Stimulated activated CD8-positive, alpha-beta memory T cell treated with anti-CD3 and anti-CD28 coated beads, Interleukin-15, amount 100 ng/mL, for 24 hours (primary cell): ENCODE results near the gene ZNHIT1.
"Not testable (repeated sequence)": the region's sequence is repeated elsewhere in the genome, so short reads cannot be mapped to it uniquely, and the experiment has no call there.

Source experiments
- DNase-seq: peaks from one replicate; pipeline ENCODE4 v3.0.0-alpha.2; 2020; ENCODE audit warnings: low read depth

Gene ZNHIT1

DNA sequence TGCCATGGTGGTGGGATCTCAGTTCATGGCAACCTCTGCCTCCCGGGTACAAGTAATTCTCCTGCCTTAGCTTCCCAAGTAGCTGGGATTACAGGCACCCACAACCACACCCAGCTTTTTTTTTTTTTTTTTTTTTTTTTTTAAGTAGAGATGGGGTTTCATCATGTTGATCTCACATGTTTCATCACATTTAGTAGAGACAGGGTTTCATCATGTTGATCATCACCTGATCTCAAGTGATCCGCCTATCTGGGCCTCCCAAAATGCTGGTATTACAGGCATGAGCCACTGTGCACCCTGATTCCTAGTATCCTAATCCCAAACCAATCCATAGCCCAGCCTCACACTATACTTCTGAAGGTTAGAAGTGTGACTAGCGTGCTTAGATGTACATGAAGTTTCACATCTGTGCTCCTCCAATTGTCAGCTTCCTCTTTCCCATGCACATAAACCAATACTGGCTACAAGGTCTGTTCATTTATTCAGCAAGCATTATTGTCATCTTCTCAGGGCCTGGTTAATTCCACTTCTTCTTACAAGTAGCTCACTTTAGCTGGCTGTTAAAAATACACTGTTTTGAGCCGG lies 31.0 kb upstream of the ZNHIT1 start:
- no peak for DNase-seq

DNA sequence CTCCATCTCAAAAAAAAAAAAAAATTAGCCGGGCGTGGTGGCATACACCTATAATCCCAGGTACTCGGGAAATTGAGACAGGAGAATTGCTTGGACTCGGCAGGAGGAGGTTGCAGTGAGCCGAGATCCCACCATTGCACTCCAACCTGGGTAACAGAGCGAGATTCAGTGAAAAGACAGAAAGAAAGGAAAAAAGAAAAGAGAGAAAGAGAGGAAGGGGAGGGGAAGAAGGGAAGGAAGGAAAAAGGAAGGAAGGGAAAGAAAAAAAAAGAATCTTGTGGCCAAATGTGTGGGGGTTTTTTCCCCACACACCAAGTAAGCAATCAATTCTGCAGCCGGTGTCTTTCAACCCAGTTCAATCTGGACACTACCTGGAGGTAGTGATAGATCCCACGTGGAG lies 28.9 kb upstream of the ZNHIT1 start:
- DNase-seq: no peak

DNA sequence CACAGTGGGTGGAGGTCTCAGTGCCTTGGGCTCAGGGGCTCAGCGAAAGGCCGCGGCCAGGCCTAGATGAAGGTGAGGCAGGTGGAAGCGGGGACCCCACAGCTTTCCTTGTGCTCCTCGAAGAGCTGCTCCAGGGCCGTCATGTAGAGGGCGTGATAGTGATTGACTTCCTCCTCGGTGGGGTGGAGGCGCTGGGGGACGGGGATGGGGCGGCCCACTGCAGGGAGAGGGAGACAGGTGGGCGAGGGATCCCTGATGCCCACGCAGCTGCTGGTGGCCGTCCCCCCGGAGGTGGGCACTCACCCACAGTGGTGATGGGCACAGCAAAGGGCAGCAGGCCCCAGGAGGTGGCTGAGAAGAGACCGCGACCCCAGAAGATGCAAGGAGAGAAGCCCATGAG lies 22.1 kb upstream of the ZNHIT1 start:
- DNase-seq: no peak

DNA sequence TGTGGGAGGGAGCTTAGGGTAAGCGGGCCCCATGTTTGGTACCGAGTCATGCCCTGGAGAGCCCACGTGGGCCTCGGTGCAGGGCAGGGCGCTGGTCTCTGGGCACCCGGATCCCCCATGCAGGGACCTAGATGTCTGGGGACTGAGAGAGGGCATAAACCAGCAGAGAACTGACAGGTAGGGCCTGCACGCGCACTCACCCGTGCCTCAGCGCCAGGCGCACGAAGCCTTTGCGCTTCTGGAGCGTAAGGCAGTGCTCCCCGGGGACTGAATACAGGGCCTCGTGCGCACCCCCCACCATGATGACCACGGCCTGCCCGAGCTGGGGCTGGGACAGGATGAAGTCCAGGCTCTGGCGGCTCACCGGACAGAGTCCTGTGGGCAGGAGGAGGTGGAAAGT lies 20.0 kb upstream of the ZNHIT1 start:
- DNase-seq: no peak

DNA sequence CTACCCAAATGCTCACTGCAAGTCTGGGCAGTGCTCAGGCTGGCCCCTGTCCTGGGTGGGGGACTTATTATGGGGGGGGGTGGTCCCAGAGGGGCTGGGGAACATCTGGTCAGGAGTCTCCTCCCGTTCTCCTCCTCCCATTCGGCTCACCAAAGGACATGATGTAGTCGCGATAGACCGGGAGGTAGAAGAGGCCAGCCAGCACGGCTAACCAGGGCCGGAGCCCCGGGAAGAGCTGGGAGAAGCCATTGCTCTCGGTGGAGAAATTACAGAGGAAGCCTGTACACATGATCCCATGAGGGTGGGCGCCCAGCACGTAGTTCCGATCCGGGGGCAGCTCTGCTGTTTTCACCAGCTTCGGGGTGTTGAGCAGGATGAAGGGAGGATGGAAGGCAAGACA lies 19.5 kb upstream of the ZNHIT1 start:
- DNase-seq: no peak

DNA sequence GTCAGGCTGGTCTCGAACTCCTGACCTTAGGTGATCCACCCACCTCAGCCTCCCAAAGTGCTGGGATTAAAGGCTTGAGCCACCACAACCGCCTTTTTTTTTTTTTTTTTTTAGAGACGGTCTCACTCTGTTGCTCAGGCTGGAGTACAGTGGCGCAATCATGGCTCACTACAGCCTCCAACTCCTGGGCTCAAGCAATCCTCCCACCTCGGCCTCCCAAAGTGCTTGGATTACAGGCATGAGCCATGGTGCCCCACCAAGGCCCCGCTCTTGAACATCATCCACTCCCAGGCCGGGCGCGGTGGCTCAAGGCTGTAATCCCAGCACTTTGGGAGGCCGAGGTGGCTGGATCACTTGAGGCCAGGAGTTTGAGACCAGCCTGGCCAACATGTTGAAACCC lies 18.4 kb upstream of the ZNHIT1 start:
- not testable (repeated sequence) for DNase-seq

DNA sequence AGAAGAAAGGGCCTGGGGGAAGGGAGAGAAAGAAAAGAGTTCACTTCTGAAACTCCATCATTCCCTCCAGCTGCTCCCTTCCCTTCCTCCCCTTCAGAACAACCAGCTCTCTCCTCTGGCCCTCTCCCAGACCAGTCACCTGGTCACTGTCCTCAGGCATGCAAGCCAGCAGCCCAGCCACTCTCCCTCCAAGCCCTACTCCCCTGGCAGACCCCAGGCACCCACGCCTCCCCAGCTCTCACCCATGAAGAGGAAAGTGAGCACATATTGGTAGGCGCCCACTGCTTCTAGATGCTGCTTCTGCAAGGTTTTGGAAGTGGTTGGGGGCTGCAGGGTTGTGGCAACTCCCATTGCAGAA lies 17.5 kb upstream of the ZNHIT1 start:
- DNase-seq: no peak

DNA sequence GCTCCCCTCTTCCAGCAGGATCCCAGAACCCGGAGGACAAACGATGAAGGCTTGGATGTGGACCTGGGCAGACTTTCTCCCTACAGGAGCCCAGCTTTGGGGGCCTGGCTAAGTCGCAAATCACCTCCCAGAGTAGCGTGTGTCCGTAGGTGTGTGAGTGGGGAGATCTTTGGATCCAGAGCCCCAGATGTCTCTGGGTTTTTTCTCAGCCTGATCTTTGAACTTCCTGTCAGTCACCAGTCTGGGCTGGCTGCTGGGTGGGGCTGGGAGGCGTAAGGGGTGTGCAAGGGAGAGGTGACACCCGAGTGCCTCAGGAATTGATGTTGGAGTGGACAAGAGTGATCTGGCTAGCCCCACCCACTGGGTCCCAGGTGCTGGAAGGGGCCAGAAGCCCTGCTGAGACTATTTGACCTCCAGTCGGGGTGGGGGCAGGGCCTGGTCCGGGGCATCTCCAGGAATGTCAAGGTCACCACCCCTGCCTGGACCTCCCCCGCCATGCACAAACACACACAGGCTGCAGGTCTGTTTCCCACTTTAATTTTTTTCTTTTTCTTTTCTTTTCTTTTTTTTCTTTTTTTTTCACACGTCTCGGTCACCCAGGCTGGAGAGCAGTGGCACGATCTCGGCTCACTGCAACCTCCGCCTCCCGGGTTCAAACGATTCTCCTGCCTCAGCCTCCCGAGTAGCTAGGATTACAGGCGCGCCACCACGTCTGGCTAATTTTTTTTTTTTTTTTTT lies 16.9 kb upstream of the ZNHIT1 start, which contains the start of gene MOGAT3:
TSS of gene MOGAT3 (minus strand) at position 175 of the 738 bp plus-strand sequence. CDS start 182 bp downstream, outside the sequence.
- no peak for DNase-seq

DNA sequence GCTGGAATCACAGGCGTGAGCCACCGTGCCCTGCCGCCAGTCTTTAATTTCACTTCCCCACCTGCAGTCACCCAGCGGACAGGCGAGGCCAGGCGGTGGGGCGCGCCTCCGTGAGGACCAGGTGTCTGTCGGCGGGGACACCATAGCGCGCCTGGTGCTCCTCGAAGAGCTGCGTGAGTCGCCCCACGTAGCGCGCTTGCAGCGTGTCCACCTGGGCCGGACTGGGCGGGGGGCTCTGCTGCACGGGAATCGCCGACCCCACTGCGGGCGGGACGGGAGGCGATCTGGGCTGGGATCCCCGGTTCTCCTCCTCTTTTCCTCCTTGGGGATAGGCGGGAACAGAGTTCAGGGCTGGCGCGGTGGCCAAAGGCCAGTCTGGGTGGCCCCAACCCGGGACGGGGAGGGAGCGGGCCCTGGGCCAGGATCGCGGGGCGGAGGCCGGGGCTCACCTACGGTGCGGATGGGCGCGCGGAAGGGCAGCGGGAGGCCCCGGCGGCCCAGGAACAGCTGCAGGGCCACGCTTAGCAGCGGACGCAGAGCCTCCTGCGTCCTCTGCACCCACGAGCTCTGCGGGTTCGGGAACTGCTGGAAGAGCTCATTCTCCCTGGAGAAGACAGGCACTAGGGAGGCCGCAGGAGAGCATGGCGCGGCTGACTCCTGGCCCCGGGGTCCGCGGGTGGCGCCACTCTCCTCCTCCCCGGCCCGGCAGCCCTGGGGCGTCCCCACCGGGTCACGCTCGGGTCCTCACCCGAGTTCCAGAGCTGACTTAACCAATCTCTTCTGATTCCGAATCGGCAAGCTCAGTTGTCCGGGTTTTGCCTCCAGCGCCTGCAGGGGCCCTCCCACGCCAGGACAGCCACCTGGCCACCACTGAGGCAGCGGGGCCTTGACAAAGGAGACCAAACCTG lies 16.0 kb upstream of the ZNHIT1 start:
- no peak for DNase-seq

DNA sequence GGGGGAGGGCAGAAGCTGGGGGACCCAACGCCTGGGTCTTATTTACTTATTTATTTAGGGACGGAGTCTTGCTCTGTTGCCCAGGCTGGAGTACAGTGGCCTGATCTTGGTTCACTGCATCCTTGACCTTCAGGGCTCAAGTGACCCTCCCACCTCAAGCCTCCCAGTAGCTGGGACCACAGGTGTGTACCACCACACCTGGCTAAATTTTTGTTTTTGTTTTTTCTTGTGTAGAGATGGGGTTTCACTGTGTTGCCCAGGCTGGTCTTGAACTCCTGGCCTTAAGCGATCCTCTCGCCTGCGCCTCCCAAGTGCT lies 15.4 kb upstream of the ZNHIT1 start:
- no peak for DNase-seq

DNA sequence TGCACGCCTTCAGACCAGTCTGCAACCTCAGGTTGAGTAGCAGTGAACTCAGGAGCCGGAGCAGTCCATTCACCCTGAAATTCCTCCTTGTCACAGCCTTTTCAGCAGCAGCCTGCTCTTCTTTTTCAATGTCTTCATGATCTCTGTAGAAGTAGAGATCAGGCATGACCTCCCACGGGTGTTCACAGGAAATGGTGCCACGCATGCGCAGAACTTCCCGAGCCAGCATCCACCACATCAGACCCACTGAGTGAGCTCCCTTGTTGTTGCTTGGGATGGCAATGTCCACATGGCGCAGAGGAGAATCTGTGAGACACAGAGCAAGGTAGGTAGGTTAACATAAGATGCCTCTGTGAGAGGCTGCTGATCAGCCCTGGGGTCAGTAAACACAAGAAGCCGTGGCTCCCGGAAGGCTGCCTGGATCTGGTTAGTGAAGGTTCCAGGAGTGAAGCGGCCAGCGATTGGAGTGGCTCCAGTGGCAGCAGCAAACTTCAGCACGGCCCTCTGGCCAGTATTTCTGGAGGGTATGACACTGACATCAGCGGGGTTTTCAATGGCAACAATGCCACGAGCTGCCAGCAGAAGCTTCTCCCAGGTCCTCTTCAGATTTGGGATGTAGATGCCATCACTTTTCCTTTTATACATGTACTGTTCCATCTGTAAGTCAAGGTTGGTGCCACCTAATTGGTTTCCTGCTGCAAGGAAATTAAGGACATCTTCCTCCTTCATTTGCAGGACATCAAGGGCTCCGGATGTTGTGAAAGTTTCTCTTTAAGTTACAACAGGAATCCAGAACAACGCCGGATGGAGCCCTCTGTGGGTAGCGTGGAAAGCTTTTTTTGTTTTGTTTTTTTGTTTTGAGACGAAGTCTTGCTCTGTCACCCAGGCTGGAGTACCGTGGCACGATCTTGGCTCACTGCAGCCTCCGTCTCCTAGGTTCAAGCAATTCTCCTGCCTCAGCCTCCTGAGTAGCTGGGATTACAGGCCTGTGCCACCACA lies 13.9 kb upstream of the ZNHIT1 start:
- DNase-seq: not testable (repeated sequence)

DNA sequence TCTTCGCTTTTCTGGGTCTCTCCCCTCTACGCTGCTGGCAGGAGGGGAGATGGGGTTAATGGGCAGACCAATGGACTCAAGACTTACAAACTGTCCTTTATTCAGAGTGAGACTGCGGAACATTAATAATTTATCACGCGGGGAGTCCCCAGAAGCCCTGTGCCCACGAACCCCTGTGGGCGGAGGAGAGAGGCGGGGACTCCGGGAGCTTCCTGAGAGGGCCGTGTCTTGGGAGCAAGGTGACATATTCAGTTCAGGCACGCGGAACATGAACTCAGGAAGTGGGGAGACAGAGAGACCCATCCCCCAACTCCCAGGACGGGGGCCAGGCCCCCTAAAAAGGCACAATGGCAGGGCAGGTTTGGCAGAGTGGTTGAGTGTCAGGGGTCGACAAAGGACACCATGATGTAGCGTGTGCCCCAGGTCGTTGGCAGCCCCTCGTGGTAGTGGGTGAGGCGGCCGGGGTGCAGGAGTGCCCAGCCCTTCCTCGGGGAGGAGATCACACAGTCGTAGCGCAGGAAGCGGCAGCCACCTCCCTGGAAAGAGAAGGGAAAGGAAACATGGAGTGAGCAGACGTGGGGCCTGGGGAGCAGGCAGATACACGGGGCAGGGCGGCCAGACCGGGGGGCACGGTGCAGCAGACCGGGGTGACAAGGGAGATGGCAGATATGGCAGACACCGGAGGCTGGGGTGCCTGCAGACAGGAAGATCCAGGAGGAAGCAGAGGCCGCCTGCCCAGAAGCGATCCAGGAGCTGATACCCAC lies 11.9 kb upstream of the ZNHIT1 start:
- no peak for DNase-seq

DNA sequence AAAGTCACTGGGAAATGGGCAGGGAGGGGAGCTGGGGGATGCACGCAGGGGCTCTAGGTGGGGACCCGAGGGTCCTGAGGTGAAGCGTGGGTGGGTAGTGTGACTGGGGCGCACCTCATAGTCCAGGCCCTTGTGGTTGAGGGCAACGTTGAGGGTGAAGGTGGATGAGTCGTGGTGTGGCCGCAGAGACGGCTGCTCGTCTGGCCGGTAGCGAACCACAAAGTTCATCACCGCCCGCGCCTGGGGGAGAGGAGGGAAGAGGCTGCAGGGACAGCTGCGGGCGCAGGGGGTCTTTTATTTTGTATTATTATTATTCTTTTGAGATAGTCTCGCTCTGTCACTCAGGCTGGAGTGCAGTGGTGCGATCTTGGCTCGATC lies 11.3 kb upstream of the ZNHIT1 start:
- no peak for DNase-seq

DNA sequence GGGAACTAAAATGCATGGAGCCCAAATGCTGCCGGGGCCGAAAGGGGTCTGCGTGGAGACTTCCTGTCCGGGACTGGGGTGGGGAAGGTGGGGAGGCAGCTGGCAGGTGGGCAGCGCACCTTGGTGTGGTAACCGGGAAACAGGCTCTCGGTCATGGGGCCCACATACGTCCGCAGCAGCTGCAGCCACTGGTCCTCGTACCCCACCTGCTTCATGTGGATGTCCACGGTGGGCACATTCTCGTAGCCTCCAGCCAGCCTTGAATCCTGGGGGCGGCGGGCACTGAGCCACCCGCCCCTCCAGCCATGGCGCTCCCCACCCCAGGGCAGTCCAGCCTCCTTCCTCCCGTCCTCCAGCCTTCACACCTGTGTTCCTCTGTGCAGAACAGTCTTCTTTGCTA lies 10.5 kb upstream of the ZNHIT1 start:
- no peak for DNase-seq

DNA sequence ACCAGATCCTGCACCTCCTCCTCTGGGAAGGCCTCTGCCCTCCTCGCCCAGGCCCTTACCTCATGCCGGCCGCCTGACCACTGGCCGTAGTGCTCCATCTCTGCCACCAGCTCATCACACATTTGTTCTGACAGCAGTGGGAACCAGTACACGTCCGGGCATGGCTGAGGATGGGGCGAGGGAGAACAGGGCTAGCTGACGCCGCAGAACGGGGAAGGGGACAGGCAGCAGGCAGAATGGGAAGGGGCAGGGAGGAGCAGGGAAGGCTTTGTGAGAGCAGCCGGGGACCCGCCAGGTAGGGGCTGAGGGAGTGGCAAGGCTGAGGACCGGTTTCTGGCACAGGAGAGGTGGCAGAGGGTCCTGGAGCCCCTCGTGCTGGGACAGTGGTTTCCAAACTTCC lies 9.2 kb upstream of the ZNHIT1 start:
- DNase-seq: no peak

DNA sequence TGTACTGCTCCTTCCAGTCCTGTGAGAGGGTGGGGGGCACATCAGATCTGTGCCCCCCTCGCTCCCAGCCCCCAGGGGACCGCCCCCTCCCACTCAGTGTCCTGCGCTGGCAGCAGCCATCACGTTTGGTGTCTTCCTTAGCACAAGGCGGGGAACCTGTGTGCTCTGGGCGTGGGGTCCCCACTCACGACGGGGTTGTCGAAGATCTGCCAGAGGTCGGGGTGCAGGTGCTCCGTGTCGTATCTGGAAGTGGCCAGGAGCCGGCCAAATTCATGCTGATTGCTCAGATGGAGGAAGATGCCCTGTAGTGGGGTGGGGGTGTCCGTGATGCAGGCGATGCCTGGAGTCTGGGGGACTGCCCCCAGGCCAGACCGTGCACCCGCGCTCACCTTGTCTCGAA lies 7.8 kb upstream of the ZNHIT1 start:
- no peak for DNase-seq

DNA sequence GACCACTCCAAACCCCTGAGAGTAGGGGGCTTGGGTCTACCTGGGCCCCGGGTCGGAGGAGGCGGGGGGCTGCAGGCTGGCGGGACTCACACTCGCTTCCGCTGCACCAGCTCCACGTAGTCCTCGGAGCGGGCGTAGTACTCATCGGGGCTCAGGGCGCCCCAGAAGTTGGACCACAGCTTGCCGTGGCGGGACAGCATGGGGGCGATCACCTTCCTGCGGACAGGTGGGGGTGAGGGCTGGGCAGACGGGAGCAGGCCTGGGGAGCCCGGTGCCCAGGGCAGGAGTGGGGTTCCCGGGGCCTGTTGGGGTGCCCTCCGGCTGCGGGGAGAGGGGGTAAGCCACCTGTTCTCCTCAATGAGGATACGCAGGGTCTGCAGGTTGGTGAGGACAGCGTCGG lies 6.5 kb upstream of the ZNHIT1 start:
- no peak for DNase-seq

DNA sequence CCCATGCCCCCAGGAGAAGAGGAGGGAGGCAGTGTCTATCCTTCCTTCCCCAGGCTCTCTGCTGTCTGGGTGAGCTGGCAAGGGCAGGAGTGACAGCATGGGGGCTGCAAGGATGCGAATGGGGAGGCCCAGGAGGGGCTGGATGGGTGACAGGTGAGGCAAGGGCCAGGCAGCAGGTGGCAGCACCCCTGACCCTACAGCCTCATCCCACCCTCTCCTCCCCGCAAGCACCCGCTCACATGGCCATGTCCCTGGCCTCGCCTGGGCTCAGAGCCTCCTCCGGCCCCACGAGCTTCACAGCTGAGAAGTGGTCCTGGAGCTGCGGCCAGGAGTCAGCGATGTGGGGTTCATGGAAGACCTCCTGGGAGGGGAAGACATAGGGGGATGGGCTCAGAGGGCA lies 6.0 kb upstream of the ZNHIT1 start:
- no peak for DNase-seq

DNA sequence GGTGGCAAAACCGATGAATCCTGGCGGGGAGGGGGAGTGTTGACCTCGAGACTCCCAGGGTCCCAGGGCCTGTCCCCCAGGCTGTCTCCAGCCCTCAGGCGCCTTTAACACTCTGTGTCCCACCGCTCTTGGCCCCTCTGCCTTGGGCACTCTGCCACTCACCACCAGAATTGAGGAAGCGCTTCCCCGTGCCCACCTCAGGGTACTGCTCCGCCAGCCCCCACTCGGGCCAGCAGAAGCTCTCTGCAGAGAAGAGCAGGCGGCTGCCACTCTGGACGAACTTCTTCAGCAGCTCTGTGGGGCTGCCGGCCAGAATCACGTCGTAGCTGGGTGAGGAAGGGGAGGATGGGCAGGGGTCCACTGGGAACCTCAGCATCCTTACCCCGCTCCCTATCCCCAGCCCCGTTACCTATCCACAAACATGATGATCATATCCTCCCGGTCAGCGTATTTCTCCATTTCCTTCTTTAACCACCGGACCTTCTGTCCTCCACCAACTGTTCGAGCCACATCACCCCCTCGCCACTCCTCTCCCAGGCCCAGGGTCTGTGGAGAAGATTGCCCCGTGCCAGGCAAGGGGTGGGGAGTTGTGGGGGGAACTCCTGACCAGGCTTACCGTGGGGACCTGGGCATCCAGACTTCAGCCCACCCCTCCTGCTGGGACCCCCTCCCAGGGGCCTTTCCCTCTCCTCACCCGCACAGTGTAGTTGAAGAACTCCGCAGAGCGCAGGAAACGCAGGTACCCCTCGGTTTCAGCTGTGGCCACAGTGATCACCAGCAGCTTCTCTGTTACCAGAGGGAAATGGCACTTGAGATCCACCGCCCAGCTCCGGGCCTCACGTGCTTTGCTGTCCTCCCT lies 1.7 kb upstream of the ZNHIT1 start:
- DNase-seq: no peak

DNA sequence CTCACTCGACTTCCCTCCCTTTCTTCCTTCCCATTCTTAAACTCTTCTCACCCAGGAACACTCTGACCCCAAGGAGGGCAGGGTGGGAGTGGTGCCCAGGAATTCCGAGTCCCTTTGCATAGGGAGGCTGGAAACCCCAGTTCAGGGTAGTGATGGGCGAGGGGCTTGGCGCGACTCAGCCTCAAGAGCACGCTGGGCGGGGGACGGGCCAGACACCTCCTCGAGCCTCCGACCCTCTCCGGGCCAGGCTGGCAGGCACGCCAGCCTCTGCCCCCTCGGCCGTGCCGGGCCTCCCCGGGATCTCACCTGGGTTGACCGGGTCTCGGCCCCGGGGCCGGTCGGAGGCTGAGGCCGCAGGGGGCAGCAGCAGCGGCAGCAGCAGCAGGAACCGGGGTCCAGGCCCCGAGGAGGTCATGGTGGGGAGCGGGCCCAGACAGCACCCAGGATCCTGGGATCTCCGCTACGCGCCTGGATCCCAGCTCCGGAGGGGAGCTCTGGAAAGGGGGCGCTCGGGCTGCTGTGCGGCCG lies 1.0 kb upstream of the ZNHIT1 start:
- DNase-seq: no peak
